Vagina (tissue), 2 donors: Measurements from ENCODE around the gene LHX5.

ENCODE experiments used
- POLR2A ChIP-seq, 2 donors: fragments of 450-650 bp; IDR thresholded peaks; one replicate each; pipeline ENCODE4 v1.6.1; 2017; ENCODE audit warnings: antibody characterized with exemption in 2 of 2, mild to moderate bottlenecking in 2 of 2, moderate library complexity in 2 of 2
- POLR2AphosphoS5 ChIP-seq, 2 donors: sonication (generic); formaldehyde crosslinking; IDR thresholded peaks; one replicate each; pipeline ENCODE4 v1.9.0; 2017; ENCODE audit warnings: antibody characterized with exemption in 2 of 2, mild to moderate bottlenecking in 2 of 2, low read depth in 1 of 2; ENCODE audit not compliant: insufficient read depth in 1 of 2
- TF ChIP-seq, protein P1 (sequence below), 3 experiments: fragments of 450-650 bp in 2 of 3; fragments of 200-600 bp in 1 of 3; sonication (generic) in 1 of 3; IDR thresholded peaks; one replicate each; pipeline ENCODE4 v1.5.1; 2017 to 2019; ENCODE audit warnings: antibody characterized with exemption in 3 of 3, mild to moderate bottlenecking in 2 of 3, moderate library complexity in 2 of 3

DNA sequence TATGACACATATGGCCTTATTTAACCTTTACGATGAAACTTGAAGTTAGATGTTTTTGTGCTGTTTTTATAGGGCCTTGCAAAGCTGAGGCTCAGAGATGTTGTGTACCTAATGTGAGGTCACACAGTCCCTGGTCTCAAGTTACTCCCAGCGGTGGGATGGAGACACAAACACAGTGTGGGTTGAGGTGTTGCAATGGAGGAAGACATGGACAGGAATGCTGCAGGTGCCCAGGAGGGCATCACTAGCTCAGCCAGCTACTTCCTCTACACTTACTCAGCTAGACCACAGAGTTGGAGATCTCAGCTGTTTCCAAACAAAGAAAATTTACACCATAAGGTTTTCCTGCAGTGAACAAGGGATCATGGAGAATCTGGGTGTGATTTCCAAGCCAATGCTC lies 15.5 kb downstream of the LHX5 start:
- TF ChIP-seq, protein P1, sequence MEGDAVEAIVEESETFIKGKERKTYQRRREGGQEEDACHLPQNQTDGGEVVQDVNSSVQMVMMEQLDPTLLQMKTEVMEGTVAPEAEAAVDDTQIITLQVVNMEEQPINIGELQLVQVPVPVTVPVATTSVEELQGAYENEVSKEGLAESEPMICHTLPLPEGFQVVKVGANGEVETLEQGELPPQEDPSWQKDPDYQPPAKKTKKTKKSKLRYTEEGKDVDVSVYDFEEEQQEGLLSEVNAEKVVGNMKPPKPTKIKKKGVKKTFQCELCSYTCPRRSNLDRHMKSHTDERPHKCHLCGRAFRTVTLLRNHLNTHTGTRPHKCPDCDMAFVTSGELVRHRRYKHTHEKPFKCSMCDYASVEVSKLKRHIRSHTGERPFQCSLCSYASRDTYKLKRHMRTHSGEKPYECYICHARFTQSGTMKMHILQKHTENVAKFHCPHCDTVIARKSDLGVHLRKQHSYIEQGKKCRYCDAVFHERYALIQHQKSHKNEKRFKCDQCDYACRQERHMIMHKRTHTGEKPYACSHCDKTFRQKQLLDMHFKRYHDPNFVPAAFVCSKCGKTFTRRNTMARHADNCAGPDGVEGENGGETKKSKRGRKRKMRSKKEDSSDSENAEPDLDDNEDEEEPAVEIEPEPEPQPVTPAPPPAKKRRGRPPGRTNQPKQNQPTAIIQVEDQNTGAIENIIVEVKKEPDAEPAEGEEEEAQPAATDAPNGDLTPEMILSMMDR (IDR thresholded peaks at IDR 0.05) = no peak
- TF ChIP-seq POLR2A (IDR thresholded peaks at IDR 0.05) = no peak
- TF ChIP-seq POLR2AphosphoS5 (IDR thresholded peaks at IDR 0.05; ENCODE audit: insufficient read depth in 1 of 2, low read depth in 1 of 2) = no peak
